Suppressor macrophage treated with lipopolysaccharide for 1 hour (primary cell): ENCODE results near the gene GOLGA8F.
"Not testable (repeated sequence)": the region's sequence is repeated elsewhere in the genome, so short reads cannot be mapped to it uniquely, and the experiment has no call there.

ENCODE experiments used
- DNase-seq, 3 donors: peaks; one replicate each; pipeline ENCODE4 v3.0.0-alpha.2; 2020 to 2022

The GOLGA8F gene, protein sequence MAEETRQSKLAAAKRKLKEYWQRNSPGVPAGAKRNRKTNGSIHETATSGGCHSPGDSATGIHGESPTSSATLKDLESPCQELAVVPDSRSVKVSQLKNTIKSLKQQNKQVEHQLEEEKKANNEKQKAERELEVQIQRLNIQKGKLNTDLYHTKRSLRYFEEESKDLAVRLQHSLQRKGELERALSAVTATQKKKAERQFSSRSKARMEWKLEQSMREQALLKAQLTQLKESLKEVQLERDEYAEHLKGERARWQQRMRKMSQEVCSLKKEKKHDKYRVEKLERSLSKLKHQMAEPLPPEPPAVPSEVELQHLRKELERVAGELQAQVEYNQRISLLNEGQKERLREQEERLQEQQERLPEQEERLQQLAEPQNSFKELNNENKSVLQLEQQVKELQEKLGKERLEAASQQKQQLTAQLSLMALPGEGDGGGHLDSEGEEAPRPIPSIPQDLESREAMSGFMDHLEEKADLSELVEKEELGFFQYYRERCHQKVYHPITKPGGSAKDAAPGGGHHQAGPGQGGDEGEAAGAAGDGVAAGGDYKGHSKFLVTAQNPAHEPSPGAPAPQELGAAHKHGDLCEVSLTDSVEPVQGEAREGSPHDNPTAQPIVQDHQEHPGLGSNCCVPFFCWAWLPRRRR

DNA sequence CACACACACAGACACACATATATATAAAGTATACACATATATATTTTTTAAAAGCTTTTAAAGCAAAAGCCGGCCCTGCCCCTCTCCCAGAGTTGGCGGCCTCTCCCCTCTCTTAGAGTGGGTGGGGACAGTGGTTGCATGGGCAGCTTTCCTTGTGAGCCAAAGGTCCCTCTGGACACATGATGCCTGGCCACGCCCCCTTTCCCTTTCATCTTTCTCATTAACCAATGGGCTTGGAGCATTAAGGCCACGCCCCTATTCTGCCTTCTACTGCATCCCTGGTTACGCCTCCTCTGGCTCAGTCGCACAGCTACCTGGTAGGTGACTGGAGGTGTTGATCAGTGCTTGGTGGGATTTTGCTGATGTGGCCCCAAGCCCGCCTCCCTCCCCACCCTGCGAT, at the start of gene GOLGA8F:
Gene GOLGA8F, plus strand, starts transcription at position 301 of the 400 bp plus-strand sequence. Its CDS starts 98 bp downstream, at position 399.
- not testable (repeated sequence) for DNase-seq

GRCh38 chr15:28357984-28358383, 20.5 kb upstream of the GOLGA8F start, which contains the start of gene GOLGA6L24:
TSS of gene GOLGA6L24 (minus strand) at chr15:28358084. CDS start at chr15:28358023, 61 bp downstream.
- DNase-seq = not testable (repeated sequence)

DNA sequence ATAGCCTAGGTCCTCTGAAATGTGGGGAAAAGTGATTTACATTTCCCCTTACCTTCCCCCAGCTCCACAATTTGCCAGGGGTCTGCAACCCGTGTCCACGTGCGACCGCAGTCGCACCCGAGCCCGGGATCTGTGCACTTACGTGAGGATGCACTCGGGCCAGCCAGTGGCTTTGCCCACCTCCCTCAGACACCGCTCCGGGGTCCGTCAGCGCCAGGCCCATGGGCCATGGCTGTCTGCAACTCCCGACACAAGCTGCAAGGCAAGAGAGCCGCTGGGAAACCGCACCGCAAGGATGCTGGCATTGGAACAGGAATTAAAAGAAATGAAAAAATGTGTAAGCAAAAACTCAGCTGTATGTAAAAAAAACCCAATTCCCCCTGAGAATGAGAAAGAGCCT, 13.0 kb upstream of the GOLGA8F start:
- DNase-seq = not testable (repeated sequence)

DNA sequence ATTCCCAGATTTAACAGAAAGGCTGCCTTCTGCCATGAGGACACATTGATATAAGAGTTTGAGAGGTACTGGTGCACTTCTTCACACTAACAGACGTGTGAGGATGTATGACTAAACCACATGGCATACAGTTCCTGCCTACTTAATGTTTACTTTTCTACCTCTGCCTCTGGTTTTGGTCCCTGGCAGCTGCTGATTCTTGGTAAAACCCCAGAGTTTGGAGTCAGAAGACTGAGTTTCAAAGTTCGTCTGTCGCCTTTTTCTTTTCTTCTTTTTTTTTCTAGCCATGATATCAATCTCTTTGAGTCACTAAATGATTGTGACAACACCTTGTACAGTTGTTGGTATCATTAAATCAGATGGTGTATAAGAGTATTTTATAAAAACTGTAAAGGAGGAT, 1.6 kb downstream of the GOLGA8F start:
- not testable (repeated sequence) for DNase-seq

DNA sequence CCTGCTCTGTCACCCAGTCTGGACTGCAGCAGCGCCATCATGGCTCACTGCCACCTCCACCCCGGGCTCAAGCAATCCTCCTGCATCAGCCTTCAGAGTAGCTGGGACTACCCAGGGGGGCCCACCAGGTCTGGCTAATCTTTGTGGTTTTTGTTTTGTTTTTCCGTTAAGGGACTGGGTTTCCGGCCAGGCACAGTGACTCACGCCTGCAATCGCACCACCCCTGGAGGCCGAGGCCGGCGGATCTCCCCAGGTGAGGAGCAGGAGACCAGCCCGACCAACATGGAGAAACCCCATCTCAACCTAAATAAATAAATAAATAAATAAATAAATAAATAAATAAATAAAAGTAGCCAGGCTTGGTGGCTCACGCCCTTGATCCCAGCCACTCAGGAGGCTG, 17.6 kb downstream of the GOLGA8F start:
- DNase-seq = not testable (repeated sequence)

- DNase-seq = not testable (repeated sequence)
These were observed 24.4 kb downstream of the GOLGA8F start for GRCh38 chr15:28402774-28403435.

DNA sequence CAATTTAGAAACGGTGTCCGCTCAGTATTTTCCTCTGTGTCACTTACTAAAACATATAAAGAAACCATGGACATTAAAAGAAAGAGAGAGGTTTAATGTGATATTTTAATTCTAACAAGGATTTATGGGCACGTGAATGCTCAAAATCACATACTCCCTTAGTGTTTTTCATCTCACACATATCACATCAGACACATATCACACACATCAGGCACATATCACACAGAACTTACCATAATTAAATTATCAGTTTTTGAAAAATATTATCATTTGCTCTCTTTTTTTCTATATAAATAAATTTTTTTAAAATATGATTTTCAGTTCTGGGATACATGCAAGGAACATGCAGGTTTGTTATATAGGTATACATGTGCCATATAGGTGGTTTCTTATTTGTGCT, 42.0 kb downstream of the GOLGA8F start:
- not testable (repeated sequence) for DNase-seq

GRCh38 chr15:28435594-28435993, 57.1 kb downstream of the GOLGA8F start:
- not testable (repeated sequence) for DNase-seq
